Upper lobe of right lung (tissue), 1 donor: ENCODE data around the gene OPN1MW. TPM values are rescaled to one million over a fixed set of nuclear protein-coding genes. Genes with fewer than 3 reads are reported as not detected.
"Not testable (repeated sequence)": the region's sequence is repeated elsewhere in the genome, so short reads cannot be mapped to it uniquely, and the experiment has no call there.

Experiments used
- ATAC-seq: fragments of 200-7000 bp; cut with Tn5 transposase; one replicate; pipeline ENCODE4 v1.9.1; 2020; ENCODE audit warnings: mild to moderate bottlenecking, moderate library complexity
- DNase-seq: peaks from one replicate; pipeline ENCODE4 v3.0.0-alpha.2; 2020
- H3K27ac ChIP-seq: fragments of 200-600 bp; one replicate; pipeline ENCODE4 v1.8.0; 2022
- H3K27me3 ChIP-seq: fragments of 200-600 bp; one replicate; pipeline ENCODE4 v1.8.0; 2022; ENCODE audit warnings: mild to moderate bottlenecking
- H3K36me3 ChIP-seq: fragments of 200-600 bp; one replicate; pipeline ENCODE4 v1.8.0; 2022
- H3K4me1 ChIP-seq: fragments of 200-600 bp; one replicate; pipeline ENCODE4 v1.8.0; 2022
- H3K4me3 ChIP-seq: fragments of 200-600 bp; one replicate; pipeline ENCODE4 v1.8.0; 2022; ENCODE audit warnings: mild to moderate bottlenecking
- H3K9me3 ChIP-seq: fragments of 200-600 bp; one replicate; pipeline ENCODE4 v1.8.0; 2022
- intact Hi-C: fragments of 100-400 bp; cut with DNase I; formaldehyde crosslinking; loops from one replicate; pipeline ENCODE4 v1.11.0; 2022
- total RNA-seq: library from RNA; stranded (reverse); fragmentation: NEBNext Ultra II Directional; extraction: Animal tissue kit (Norgen Biotek cat#: 25700); gene quantifications from one replicate; pipeline ENCODE4 v1.2.1, GENCODE V29; 2021
- TF ChIP-seq, protein P1 (sequence below): fragments of 200-600 bp; IDR thresholded peaks from one replicate; pipeline ENCODE4 v1.8.0; 2022; ENCODE audit warnings: antibody characterized with exemption
- donor health status: DM: no; HTN: yes; CAD: no; lungs with severe emphysema.

Gene OPN1MW
- total RNA-seq, 1 donor from 2014 or later, result not detected

DNA sequence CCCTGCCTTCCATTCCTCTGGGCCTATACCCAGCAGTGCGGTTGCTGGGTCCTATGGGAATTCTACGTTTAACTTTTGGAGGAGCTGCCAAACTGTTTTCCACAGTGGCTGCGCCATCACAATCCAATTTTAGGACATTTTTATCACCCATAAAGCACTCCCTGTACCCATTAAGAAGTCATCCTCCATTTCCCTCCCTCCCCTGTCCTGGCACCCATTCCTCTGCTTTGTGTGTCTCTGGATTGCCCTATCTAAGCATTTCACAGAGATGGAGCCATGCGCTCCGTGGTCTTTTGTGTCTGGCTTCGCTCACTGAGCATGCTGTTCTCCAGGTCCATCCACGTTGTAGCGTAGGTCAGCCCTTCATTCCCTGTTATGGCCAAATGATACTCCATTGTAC is 40.0 kb upstream of the OPN1MW start:
- H3K4me3 ChIP-seq, result no peak overlapping the region
- ATAC-seq (no peak), DNase-seq (no peak)
- no peaks in the 10 kb centered on the region for H3K9me3 ChIP-seq
- H3K4me1 ChIP-seq, result no peaks in the 10 kb centered on the region
- intact Hi-C loops, result no loop called here
- TF ChIP-seq, protein P1, sequence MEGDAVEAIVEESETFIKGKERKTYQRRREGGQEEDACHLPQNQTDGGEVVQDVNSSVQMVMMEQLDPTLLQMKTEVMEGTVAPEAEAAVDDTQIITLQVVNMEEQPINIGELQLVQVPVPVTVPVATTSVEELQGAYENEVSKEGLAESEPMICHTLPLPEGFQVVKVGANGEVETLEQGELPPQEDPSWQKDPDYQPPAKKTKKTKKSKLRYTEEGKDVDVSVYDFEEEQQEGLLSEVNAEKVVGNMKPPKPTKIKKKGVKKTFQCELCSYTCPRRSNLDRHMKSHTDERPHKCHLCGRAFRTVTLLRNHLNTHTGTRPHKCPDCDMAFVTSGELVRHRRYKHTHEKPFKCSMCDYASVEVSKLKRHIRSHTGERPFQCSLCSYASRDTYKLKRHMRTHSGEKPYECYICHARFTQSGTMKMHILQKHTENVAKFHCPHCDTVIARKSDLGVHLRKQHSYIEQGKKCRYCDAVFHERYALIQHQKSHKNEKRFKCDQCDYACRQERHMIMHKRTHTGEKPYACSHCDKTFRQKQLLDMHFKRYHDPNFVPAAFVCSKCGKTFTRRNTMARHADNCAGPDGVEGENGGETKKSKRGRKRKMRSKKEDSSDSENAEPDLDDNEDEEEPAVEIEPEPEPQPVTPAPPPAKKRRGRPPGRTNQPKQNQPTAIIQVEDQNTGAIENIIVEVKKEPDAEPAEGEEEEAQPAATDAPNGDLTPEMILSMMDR, result no peak
- no peaks in the 10 kb centered on the region for H3K27me3 ChIP-seq
- no peaks in the 10 kb centered on the region for H3K36me3 ChIP-seq
- H3K27ac ChIP-seq, result no peak overlapping the region

DNA sequence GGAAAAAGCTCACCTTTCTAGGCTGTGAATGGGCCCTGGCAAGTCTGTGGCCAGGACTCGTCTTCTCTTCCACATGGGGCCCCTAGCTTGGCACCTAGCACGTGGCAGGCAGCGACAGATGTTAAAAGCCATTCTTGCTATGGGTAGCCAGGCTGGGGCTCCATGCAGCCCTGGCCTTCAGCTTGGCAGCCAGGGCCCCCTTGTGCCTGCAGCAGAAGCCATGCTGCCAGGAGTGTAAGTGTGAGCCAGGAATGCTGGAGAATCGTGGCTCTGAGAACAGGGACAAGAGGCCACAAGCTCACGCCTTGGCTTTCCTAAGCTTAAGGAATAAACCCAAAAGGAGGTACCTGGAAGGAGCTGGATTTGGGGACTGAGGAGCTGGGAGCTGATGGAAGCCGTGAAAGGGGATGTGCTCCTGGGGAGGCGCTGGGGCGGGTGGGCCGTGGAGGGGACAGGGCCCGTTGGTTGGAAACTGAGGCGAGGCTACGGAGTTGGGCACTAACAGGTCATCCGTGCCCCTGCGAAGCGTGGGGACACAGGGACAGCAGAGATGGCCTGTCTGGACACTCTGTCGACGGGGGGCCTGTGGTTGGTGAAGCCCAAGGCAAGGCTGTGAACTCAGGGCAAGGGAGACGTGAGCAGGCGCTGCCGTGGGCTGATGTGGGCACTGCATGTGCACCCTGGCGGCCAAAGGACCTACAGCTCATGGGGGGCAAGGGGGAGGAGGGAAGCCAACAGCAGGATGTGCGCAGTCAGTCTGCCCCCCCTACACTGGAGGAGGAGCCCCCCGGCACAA is 39.2 kb upstream of the OPN1MW start:
- TF ChIP-seq, protein P1, result no peak

DNA sequence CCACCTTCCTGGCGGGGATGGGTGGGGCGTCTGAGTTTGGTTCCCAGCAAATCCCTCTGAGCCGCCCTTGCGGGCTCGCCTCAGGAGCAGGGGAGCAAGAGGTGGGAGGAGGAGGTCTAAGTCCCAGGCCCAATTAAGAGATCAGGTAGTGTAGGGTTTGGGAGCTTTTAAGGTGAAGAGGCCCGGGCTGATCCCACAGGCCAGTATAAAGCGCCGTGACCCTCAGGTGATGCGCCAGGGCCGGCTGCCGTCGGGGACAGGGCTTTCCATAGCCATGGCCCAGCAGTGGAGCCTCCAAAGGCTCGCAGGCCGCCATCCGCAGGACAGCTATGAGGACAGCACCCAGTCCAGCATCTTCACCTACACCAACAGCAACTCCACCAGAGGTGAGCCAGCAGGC is 38.4 kb upstream of the OPN1MW start, which contains the start of gene OPN1LW:
Gene OPN1LW, plus strand, starts transcription at position 234 of the 400 bp plus-strand sequence. Its CDS starts 41 bp downstream, at position 275.
- DNase-seq, H3K36me3 ChIP-seq, H3K9me3 ChIP-seq, ATAC-seq, H3K4me3 ChIP-seq, H3K27me3 ChIP-seq, H3K27ac ChIP-seq, intact Hi-C loops, H3K4me1 ChIP-seq: not testable (repeated sequence)

More for the DNA sequence above, 39.2 kb upstream of the OPN1MW start:
- H3K9me3 ChIP-seq, result no peaks in the 10 kb centered on the region
- intact Hi-C loops, result no loop called here
- no peak overlapping the region for H3K27ac ChIP-seq
- ATAC-seq (no peak), DNase-seq (no peak)
- H3K36me3 ChIP-seq, result no peaks in the 10 kb centered on the region
- H3K4me1 ChIP-seq, result no peaks in the 10 kb centered on the region
- H3K27me3 ChIP-seq, result no peaks in the 10 kb centered on the region
- no peak overlapping the region for H3K4me3 ChIP-seq

DNA sequence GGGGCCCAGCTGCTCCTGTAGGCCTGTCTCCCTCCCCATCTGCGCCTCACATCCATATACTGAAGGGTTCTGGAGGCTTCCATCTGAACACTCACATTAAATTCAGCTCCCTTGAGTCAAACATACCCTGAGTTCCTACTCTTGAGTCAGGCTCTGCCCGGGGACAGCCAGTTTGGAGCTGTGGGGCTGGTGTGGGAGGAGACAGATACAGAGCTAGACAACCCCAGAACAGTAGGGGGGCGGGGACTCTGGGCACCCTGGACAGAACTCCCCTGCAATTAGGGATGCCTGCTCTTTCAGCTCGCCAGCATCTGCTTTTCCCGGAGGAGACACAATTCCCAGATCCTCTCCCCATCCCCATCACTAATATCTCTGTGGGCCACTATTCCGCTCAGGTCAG is 31.4 kb upstream of the OPN1MW start:
- intact Hi-C loops, H3K27ac ChIP-seq, H3K9me3 ChIP-seq, DNase-seq, H3K27me3 ChIP-seq, ATAC-seq, H3K4me1 ChIP-seq, H3K4me3 ChIP-seq, H3K36me3 ChIP-seq: not testable (repeated sequence)

DNA sequence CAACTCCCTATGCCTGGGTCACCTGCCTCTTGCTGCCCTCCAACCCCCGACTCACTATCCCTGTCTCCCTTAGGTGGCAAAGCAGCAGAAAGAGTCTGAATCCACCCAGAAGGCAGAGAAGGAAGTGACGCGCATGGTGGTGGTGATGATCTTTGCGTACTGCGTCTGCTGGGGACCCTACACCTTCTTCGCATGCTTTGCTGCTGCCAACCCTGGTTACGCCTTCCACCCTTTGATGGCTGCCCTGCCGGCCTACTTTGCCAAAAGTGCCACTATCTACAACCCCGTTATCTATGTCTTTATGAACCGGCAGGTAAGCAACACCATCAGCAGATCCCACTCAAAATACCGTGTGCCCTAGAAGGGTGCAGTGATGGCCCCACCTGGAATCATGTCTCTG is 26.2 kb upstream of the OPN1MW start:
- H3K36me3 ChIP-seq, ATAC-seq, DNase-seq, H3K4me1 ChIP-seq, H3K27ac ChIP-seq, H3K27me3 ChIP-seq, H3K4me3 ChIP-seq, intact Hi-C loops, H3K9me3 ChIP-seq: not testable (repeated sequence)

DNA sequence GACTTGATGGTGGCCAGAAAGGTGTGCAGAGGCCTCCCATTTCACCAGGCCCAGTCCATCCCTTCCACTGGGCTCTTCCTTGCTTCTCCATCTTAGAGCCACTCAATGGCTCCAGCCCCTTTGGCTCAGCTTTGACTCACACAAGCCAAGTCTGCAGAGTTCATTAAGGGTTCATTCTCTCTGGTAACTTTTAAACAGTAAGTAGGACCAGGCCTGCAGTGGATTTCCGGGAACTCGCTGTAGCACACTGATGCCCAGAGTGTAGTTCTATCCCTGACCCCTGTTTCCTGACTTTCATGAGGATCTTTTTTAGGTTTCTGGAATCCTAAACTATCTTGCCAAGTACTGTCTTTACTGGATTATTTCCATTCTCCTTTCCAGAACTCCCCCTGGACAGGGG is 25.2 kb upstream of the OPN1MW start:
- H3K36me3 ChIP-seq, H3K27ac ChIP-seq, H3K4me1 ChIP-seq, H3K4me3 ChIP-seq, intact Hi-C loops, H3K27me3 ChIP-seq, ATAC-seq, H3K9me3 ChIP-seq, DNase-seq: not testable (repeated sequence)

DNA sequence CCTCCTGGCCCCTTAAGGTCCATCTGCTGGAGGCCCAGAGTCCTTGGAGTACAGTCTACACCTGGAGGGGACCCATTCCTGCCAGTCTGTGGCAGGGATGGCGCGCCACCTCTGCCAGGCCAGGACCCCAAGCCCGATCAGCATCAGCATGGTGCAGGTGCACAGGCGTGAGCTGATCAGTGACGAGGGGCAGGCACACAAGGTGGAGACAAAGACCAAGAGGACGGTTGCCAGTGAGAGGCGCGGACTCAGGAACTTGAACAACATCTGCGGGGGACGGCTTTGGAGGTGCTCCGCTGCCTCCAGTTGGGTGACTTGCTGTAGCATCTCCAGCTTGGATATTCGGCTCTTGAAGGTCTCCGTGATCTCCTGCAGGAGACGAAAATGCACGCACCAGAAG is 23.1 kb upstream of the OPN1MW start:
- ATAC-seq, H3K36me3 ChIP-seq, H3K4me1 ChIP-seq, H3K4me3 ChIP-seq, H3K27me3 ChIP-seq, DNase-seq, intact Hi-C loops, H3K9me3 ChIP-seq, H3K27ac ChIP-seq: not testable (repeated sequence)

DNA sequence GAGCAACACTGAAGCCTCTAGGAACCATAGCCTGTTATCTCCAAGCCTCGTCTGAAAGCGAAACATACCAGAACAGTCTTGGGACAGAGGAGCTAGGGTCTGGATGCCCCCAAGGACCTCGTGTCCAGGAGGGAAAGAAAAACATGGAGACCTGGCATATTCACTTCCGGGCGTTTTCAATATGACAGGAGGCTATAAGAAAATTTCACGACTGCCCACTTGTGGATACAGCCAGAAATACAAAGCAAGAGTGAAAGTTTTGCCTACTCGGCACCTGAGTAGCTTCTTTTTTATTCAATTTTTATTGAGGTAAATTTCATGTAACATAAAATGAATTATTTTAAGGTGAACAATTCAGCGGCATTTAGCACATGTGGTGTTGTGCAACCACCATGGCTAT is 17.5 kb upstream of the OPN1MW start:
- H3K4me1 ChIP-seq, DNase-seq, ATAC-seq, H3K27me3 ChIP-seq, H3K9me3 ChIP-seq, H3K4me3 ChIP-seq, H3K36me3 ChIP-seq, H3K27ac ChIP-seq, intact Hi-C loops: not testable (repeated sequence)

DNA sequence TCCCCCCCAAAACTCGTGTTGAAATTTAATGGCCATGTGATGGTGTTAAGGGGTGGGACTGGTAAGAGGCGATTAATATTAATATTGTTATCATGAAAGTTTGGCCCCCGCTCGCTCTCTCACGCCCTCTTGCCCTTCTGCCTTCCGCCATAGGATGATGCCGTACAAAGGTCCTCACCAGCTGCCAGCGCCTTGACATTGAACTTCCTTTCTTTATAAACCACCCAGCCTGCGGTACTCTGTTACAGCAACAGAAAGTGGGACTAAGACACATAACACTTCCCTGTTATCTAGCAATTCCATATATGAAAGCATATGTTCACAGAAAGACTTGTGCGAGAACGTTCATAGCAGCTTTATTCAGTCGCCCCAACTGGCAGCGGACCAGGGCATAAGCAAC is 14.0 kb upstream of the OPN1MW start:
- peak; percentile 60 for ATAC-seq
- intact Hi-C loops, result not testable (repeated sequence)

DNA sequence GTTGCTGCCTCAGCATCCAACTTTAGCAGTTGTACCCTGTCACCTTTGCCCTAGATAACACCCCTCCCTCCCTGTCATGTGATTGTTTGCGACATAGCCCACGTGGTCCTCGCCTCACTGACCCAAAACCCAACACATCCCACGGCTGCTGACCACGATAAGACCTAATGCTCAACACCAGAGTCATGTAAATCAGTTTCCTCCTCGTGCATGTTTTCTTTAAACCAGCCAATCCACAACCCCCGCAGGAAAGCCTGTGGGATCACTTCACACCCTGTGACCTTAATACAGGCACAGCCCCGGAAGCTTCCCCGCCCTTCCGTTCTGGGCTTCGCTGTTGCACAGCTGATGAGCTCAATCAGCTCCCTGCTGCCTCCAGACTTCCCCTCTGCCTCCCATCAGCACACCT is 9.9 kb upstream of the OPN1MW start:
- H3K4me1 ChIP-seq, H3K27me3 ChIP-seq, H3K36me3 ChIP-seq, H3K4me3 ChIP-seq, intact Hi-C loops, H3K27ac ChIP-seq, H3K9me3 ChIP-seq, DNase-seq: not testable (repeated sequence)
- ATAC-seq, result peak; percentile 97

More for the DNA sequence above, 14.0 kb upstream of the OPN1MW start:
- DNase-seq, H3K9me3 ChIP-seq, H3K4me3 ChIP-seq, H3K27me3 ChIP-seq, H3K36me3 ChIP-seq, H3K4me1 ChIP-seq, H3K27ac ChIP-seq: not testable (repeated sequence)

DNA sequence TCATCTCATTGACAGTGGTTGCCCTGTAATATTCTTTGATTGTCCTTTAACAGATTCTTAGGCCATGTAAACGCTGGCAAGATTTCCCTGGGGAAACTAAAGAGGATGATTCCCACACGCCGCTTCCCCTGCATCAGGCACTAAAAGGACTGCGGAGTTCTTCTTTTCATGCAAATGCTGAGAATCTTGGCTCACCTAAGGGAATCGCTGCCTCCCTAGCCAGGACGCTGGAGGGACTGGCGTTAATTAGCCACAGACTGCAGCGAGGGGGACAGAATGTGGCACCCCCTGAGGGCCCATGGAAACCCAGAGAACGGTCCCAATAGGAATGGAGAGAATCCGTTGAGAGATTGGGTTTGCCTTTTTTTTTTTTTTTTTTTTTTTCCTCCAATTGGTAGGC is 8.0 kb upstream of the OPN1MW start:
- intact Hi-C loops, H3K4me1 ChIP-seq, H3K27me3 ChIP-seq, ATAC-seq, H3K36me3 ChIP-seq, H3K9me3 ChIP-seq, H3K4me3 ChIP-seq, DNase-seq, H3K27ac ChIP-seq: not testable (repeated sequence)

DNA sequence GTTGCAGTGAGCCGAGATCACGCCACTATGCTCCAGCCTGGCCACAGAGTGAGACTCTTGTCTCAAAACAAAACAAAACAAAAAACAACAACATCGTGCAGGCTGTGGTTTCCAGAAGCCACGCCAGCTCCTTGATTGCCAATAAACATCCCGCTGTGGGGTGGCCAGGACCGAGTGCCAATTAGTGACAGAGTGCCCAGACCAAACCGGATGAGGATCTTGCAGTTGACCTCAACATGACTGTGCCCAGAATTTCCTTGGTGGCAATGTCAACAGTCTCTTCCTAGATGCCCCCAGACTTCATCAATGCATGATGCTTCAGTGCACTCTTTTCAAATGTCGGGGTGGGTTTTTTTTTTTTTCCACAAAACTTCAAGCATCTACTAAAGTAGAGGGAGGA is 1.4 kb downstream of the OPN1MW start:
- H3K4me1 ChIP-seq, H3K4me3 ChIP-seq, DNase-seq, H3K27me3 ChIP-seq, H3K27ac ChIP-seq, ATAC-seq, H3K9me3 ChIP-seq, H3K36me3 ChIP-seq, intact Hi-C loops: not testable (repeated sequence)
